A673 (cell line): ENCODE data around the gene ZNF446.

Experiments
- CTCF ChIP-seq: fragments of 300-800, 200-600 bp; sonication (generic); conservative IDR thresholded peaks from 2 replicates; pipeline ENCODE4 v1.5.1; 2017; ENCODE audit warnings: low read depth, mild to moderate bottlenecking, antibody characterized with exemption, low read length, moderate library complexity, mixed read lengths
- EZH2 ChIP-seq: fragments of 200-600 bp; sonication (generic); IDR thresholded peaks from 2 replicates; pipeline ENCODE4 v1.6.1; 2017; ENCODE audit warnings: borderline replicate concordance, low read depth, mild to moderate bottlenecking, mixed read lengths, antibody characterized with exemption, low read length; ENCODE audit not compliant: poor library complexity, severe bottlenecking

- TF ChIP-seq CTCF = no peak
- no peak for TF ChIP-seq EZH2
Measured at GRCh38 chr19:58516246-58516836, 40.2 kb downstream of the ZNF446 start.
